ENCODE results near the gene FAM229B. TPM values are rescaled to one million over a fixed set of nuclear protein-coding genes. Genes with fewer than 3 reads are reported as not detected.
"Not testable (repeated sequence)": the region's sequence is repeated elsewhere in the genome, so short reads cannot be mapped to it uniquely, and the experiment has no call there.

FAM229B gene
- polyA plus RNA-seq (ENCODE audit: insufficient read length in 3 of 3): 10 to 100 TPM; 44.2 to 46.4 (median 45.8) TPM
- long read RNA-seq, donor 1, transcript FAM229B-201 (4 exons, 2,543 nt): major isoform, 23 of 30 reads
- long read RNA-seq, donor 1, partial matches to known transcripts: 0 of 30 reads
- long read RNA-seq, donor 1, other reads (novel, unspliced or antisense): 7 of 30 reads
- long read RNA-seq, donor 2, transcript FAM229B-201 (4 exons, 2,543 nt): major isoform, 21 of 29 reads
- long read RNA-seq, donor 2, partial matches to known transcripts: 0 of 29 reads
- long read RNA-seq, donor 2, other reads (novel, unspliced or antisense): 8 of 29 reads
- long read RNA-seq, donor 3, transcript FAM229B-201 (4 exons, 2,543 nt): major isoform, 42 of 42 reads
- long read RNA-seq, donor 3, partial matches to known transcripts: 0 of 42 reads
- long read RNA-seq, donor 3, other reads (novel, unspliced or antisense): 0 of 42 reads
- long read RNA-seq, donor 4, transcript FAM229B-201 (4 exons, 2,543 nt): major isoform, 43 of 48 reads
- long read RNA-seq, donor 4, partial matches to known transcripts: 0 of 48 reads
- long read RNA-seq, donor 4, other reads (novel, unspliced or antisense): 5 of 48 reads
- long read RNA-seq, donor 5, transcript FAM229B-201 (4 exons, 2,543 nt): major isoform, 23 of 23 reads
- long read RNA-seq, donor 5, partial matches to known transcripts: 0 of 23 reads
- long read RNA-seq, donor 5, other reads (novel, unspliced or antisense): 0 of 23 reads
- long read RNA-seq, donor 6, transcript FAM229B-201 (4 exons, 2,543 nt): major isoform, 25 of 25 reads
- long read RNA-seq, donor 6, partial matches to known transcripts: 0 of 25 reads
- long read RNA-seq, donor 6, other reads (novel, unspliced or antisense): 0 of 25 reads
- long read RNA-seq, donor 7, transcript FAM229B-201 (4 exons, 2,543 nt): major isoform, 32 of 38 reads
- long read RNA-seq, donor 7, partial matches to known transcripts: 0 of 38 reads
- long read RNA-seq, donor 7, other reads (novel, unspliced or antisense): 6 of 38 reads
- long read RNA-seq, donor 8, transcript FAM229B-201 (4 exons, 2,543 nt): major isoform, 12 of 12 reads
- long read RNA-seq, donor 8, partial matches to known transcripts: 0 of 12 reads
- long read RNA-seq, donor 8, other reads (novel, unspliced or antisense): 0 of 12 reads
- long read RNA-seq, donor 9, transcript FAM229B-201 (4 exons, 2,543 nt): major isoform, 23 of 29 reads
- long read RNA-seq, donor 9, partial matches to known transcripts: 0 of 29 reads
- long read RNA-seq, donor 9, other reads (novel, unspliced or antisense): 6 of 29 reads
- long read RNA-seq, donor 10, transcript FAM229B-201 (4 exons, 2,543 nt): major isoform, 26 of 32 reads
- long read RNA-seq, donor 10, partial matches to known transcripts: 0 of 32 reads
- long read RNA-seq, donor 10, other reads (novel, unspliced or antisense): 6 of 32 reads
- long read RNA-seq, donor 11, transcript FAM229B-201 (4 exons, 2,543 nt): major isoform, 18 of 18 reads
- long read RNA-seq, donor 11, partial matches to known transcripts: 0 of 18 reads
- long read RNA-seq, donor 11, other reads (novel, unspliced or antisense): 0 of 18 reads
- long read RNA-seq, donor 12, transcript FAM229B-201 (4 exons, 2,543 nt): major isoform, 28 of 34 reads
- long read RNA-seq, donor 12, partial matches to known transcripts: 0 of 34 reads
- long read RNA-seq, donor 12, other reads (novel, unspliced or antisense): 5 of 34 reads
- long read RNA-seq, donor 13, transcript FAM229B-201 (4 exons, 2,543 nt): major isoform, 19 of 127 reads
- long read RNA-seq, donor 13, partial matches to known transcripts: 101 of 127 reads
- long read RNA-seq, donor 13, other reads (novel, unspliced or antisense): 7 of 127 reads
- long read RNA-seq, donor 14, transcript FAM229B-201 (4 exons, 2,543 nt): major isoform, 37 of 43 reads
- long read RNA-seq, donor 14, partial matches to known transcripts: 0 of 43 reads
- long read RNA-seq, donor 14, other reads (novel, unspliced or antisense): 5 of 43 reads
- long read RNA-seq, donor 15, transcript FAM229B-201 (4 exons, 2,543 nt): major isoform, 26 of 31 reads
- long read RNA-seq, donor 15, partial matches to known transcripts: 5 of 31 reads
- long read RNA-seq, donor 15, other reads (novel, unspliced or antisense): 0 of 31 reads
- long read RNA-seq, donor 16, transcript FAM229B-201 (4 exons, 2,543 nt): major isoform, 26 of 31 reads
- long read RNA-seq, donor 16, partial matches to known transcripts: 0 of 31 reads
- long read RNA-seq, donor 16, other reads (novel, unspliced or antisense): 5 of 31 reads

GRCh38 chr6:112087136-112087911, at the start of gene FAM229B, which contains the start of gene TUBE1:
TSS of gene FAM229B (plus strand) at chr6:112087591. CDS start at chr6:112099284, 11,693 bp downstream.
TSS of gene TUBE1 (minus strand) at chr6:112087482. CDS start at chr6:112087434, 48 bp downstream.
- peak; percentile 97 for DNase-seq

GRCh38 chr6:112037783-112038216, 49.6 kb upstream of the FAM229B start:
- DNase-seq: no peak

- DNase-seq: no peak
These were observed 49.1 kb upstream of the FAM229B start for GRCh38 chr6:112038268-112038667.

- DNase-seq: no peak
These were observed 48.5 kb upstream of the FAM229B start for GRCh38 chr6:112038756-112039430.

- DNase-seq: no peak
These were observed 48.0 kb upstream of the FAM229B start for GRCh38 chr6:112039431-112039770.

GRCh38 chr6:112040956-112041355, 46.4 kb upstream of the FAM229B start:
- DNase-seq: no peak

GRCh38 chr6:112041535-112041934, 45.9 kb upstream of the FAM229B start:
- no peak for DNase-seq

- peak; percentile 93 for DNase-seq
These were observed 44.1 kb upstream of the FAM229B start for GRCh38 chr6:112043032-112044007.

- DNase-seq: no peak
These were observed 43.2 kb upstream of the FAM229B start for GRCh38 chr6:112044196-112044595.

- no peak for DNase-seq
These were observed 42.5 kb upstream of the FAM229B start for GRCh38 chr6:112044856-112045255.

- not testable (repeated sequence) for DNase-seq
These were observed 39.9 kb upstream of the FAM229B start for GRCh38 chr6:112047523-112047922.

- DNase-seq: no peak
These were observed 38.2 kb upstream of the FAM229B start for GRCh38 chr6:112049026-112049799.

- DNase-seq: no peak
These were observed 37.4 kb upstream of the FAM229B start for GRCh38 chr6:112049996-112050395.

GRCh38 chr6:112050429-112050828, 37.0 kb upstream of the FAM229B start:
- no peak for DNase-seq

- not testable (repeated sequence) for DNase-seq
These were observed 36.1 kb upstream of the FAM229B start for GRCh38 chr6:112051251-112051740.

- DNase-seq: no peak
These were observed 33.4 kb upstream of the FAM229B start, which contains the start of gene CCN6 for GRCh38 chr6:112054001-112054400. TSS of gene CCN6 (plus strand) at chr6:112054104. CDS start at chr6:112054358, 254 bp downstream.
